ENCODE measurements around the gene PDPK1. TPM values are rescaled to one million over a fixed set of nuclear protein-coding genes. Genes with fewer than 3 reads are reported as not detected.
A peak's percentile ranks its signal among the peaks of the same experiment; 100 is the strongest.
"Not testable (repeated sequence)": the region's sequence is repeated elsewhere in the genome, so short reads cannot be mapped to it uniquely, and the experiment has no call there.

PDPK1 gene
- total RNA-seq, 1 experiment from 2014 or later, result 69.8 TPM

DNA sequence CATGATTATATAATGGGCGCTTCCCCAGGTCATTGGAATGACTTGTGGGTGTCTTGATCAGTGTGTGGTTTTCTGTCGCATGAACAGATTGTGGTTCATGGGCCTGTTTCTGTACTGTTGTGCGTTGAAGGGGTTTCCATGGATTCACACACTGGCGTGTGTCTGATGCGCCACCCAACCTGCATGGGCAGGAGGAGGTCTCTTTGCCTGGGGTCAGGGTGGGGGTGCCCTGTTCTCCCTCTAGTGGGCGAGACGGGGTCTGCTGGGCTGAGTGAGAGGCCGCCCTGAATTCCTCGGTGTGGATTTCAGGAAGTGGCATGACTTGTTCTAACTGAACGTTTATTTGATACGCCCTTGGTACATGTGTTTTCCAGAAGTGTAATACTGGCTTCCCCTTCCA is 42.3 kb downstream of the PDPK1 start:
- CTCF ChIA-PET; H3K4me1 Mint-ChIP-seq (ENCODE audit: low read depth, unreplicated experiment); H3K36me3 Mint-ChIP-seq (ENCODE audit: insufficient read depth, unreplicated experiment); POLR2A ChIA-PET; intact Hi-C loops (cut with micrococcal nuclease; ENCODE audit: unreplicated experiment); H3K27me3 ChIP-seq (replicated peaks; ENCODE audit: control insufficient read depth, insufficient read depth, low read length); H3K36me3 ChIP-seq (ENCODE audit: control insufficient read depth, insufficient read depth, low read length); H3K9me3 Mint-ChIP-seq (ENCODE audit: unreplicated experiment); H3K4me1 ChIP-seq; H3K27me3 Mint-ChIP-seq (ENCODE audit: insufficient read depth, unreplicated experiment); H3K4me3 Mint-ChIP-seq (ENCODE audit: unreplicated experiment); H3K27ac Mint-ChIP-seq (ENCODE audit: unreplicated experiment); H3K9me3 ChIP-seq; BruUV-seq (replicated peaks); H3K4me3 ChIP-seq (ENCODE audit: low read depth, low read length): not testable (repeated sequence)
- TF ChIP-seq CTCF (IDR thresholded peaks at IDR 0.05; ENCODE audit: insufficient read depth in 1 of 2, low read depth in 1 of 2, low read length in 1 of 2, severe bottlenecking in 1 of 2, unreplicated experiment in 1 of 2), result peak in 1 of 2 experiments; percentile 20
- DNase-seq, result peak in 1 of 2 experiments; percentile 52

DNA sequence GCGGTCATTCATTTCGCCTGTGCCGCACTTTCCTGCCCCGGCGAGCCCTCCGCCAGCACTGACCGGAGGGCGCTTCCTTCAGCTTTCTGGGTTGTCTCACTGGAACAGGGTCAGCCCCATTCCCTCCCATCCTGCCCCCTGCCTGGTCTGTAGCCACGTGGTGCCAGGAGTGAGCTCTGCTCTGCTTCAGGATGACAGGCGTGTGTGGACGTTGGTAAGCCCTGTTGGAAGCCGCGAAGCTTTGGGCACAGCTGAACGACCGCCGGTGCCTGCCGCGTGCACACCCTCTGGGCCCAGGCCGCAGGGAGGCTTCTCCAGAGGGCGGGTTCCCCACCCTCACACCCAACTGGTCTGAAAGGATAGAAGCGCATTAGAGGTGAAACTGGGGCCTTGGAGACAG is 43.0 kb downstream of the PDPK1 start:
- BruUV-seq (replicated peaks); H3K4me3 ChIP-seq (ENCODE audit: low read depth, low read length); POLR2A ChIA-PET; H3K4me1 Mint-ChIP-seq (ENCODE audit: low read depth, unreplicated experiment); H3K4me3 Mint-ChIP-seq (ENCODE audit: unreplicated experiment); intact Hi-C loops (cut with micrococcal nuclease; ENCODE audit: unreplicated experiment); H3K36me3 Mint-ChIP-seq (ENCODE audit: insufficient read depth, unreplicated experiment); H3K27me3 Mint-ChIP-seq (ENCODE audit: insufficient read depth, unreplicated experiment); H3K27me3 ChIP-seq (replicated peaks; ENCODE audit: control insufficient read depth, insufficient read depth, low read length); DNase-seq; H3K9me3 Mint-ChIP-seq (ENCODE audit: unreplicated experiment); H3K36me3 ChIP-seq (ENCODE audit: control insufficient read depth, insufficient read depth, low read length); H3K4me1 ChIP-seq; H3K27ac Mint-ChIP-seq (ENCODE audit: unreplicated experiment); H3K9me3 ChIP-seq; CTCF ChIA-PET: not testable (repeated sequence)

GRCh38 chr16:2584729-2585650 is 47.2 kb downstream of the PDPK1 start:
- H3K36me3 ChIP-seq (ENCODE audit: control insufficient read depth, insufficient read depth, low read length), result no peaks in the 10 kb centered on the region
- ChIA-PET POLR2A (no interaction called here), CTCF (no interaction called here)
- H3K4me3 ChIP-seq (ENCODE audit: low read depth, low read length), result no peak overlapping the region
- Mint-ChIP-seq H3K9me3 (ENCODE audit: unreplicated experiment) (no peaks in the 10 kb centered on the region), H3K36me3 (ENCODE audit: insufficient read depth, unreplicated experiment) (peaks cover 39% of the 10 kb centered on the region), H3K27me3 (ENCODE audit: insufficient read depth, unreplicated experiment) (no peaks in the 10 kb centered on the region), H3K4me1 (ENCODE audit: low read depth, unreplicated experiment) (no peaks in the 10 kb centered on the region), H3K27ac (ENCODE audit: unreplicated experiment) (no peak overlapping the region), H3K4me3 (ENCODE audit: unreplicated experiment) (no peak overlapping the region)
- no peaks in the 10 kb centered on the region for H3K4me1 ChIP-seq
- TF ChIP-seq CTCF (IDR thresholded peaks at IDR 0.05; ENCODE audit: insufficient read depth in 1 of 2, low read depth in 1 of 2, low read length in 1 of 2, severe bottlenecking in 1 of 2, unreplicated experiment in 1 of 2), result no peak
- no TSS peak for BruUV-seq (replicated peaks)
- no peak for DNase-seq
- intact Hi-C loops (cut with micrococcal nuclease; ENCODE audit: unreplicated experiment), result no loop called here
- no peaks in the 10 kb centered on the region for H3K27me3 ChIP-seq (replicated peaks; ENCODE audit: control insufficient read depth, insufficient read depth, low read length)
- H3K9me3 ChIP-seq, result no peaks in the 10 kb centered on the region

Measured in Caco-2 (cell line).